GM12874 (cell line): Measurements from ENCODE around the gene CPEB2.

ENCODE experiments used
- CTCF ChIP-seq: IDR thresholded peaks from 2 replicates; pipeline ENCODE4 v1.5.1; 2011; ENCODE audit warnings: low read depth, mild to moderate bottlenecking, control low read depth, low read length, moderate library complexity; ENCODE audit not compliant: insufficient read depth

The CPEB2 gene

GRCh38 chr4:15010038-15010585 is 7.8 kb downstream of the CPEB2 start:
- no peak for TF ChIP-seq CTCF

GRCh38 chr4:15011166-15011565 is 8.9 kb downstream of the CPEB2 start:
- no peak for TF ChIP-seq CTCF

- TF ChIP-seq CTCF: no peak
Observed at GRCh38 chr4:15012017-15012788, 9.9 kb downstream of the CPEB2 start.

GRCh38 chr4:15013585-15013984 is 11.3 kb downstream of the CPEB2 start:
- no peak for TF ChIP-seq CTCF

GRCh38 chr4:15015170-15015569 is 12.9 kb downstream of the CPEB2 start:
- TF ChIP-seq CTCF: no peak

GRCh38 chr4:15018361-15018760 is 16.1 kb downstream of the CPEB2 start:
- TF ChIP-seq CTCF: no peak

GRCh38 chr4:15020502-15021286 is 18.4 kb downstream of the CPEB2 start:
- no peak for TF ChIP-seq CTCF
